ENCODE measurements around the gene HECW1.

Gene HECW1

GRCh38 chr7:43443381-43443780 lies 330.9 kb downstream of the HECW1 start:
- Histone ChIP-seq H3K4me1 (no peaks in the 10 kb centered on the region), H3K27me3 (peaks cover 0 to 9% of the 10 kb centered on the region in 2 donors), H3K4me3 (no peak overlapping the region), H3K9me3 (no peaks in the 10 kb centered on the region), H3K36me3 (no peaks in the 10 kb centered on the region), H3K27ac (no peak overlapping the region)
- intact Hi-C loops (cut with DNase I; ENCODE audit: low total_unique reads), result no loop called here
- TF ChIP-seq CTCF (IDR thresholded peaks at IDR 0.05), result no peak
- DNase-seq, result no peak

GRCh38 chr7:43444711-43445578 lies 332.5 kb downstream of the HECW1 start:
- intact Hi-C loops (cut with DNase I; ENCODE audit: low total_unique reads), result no loop called here
- Histone ChIP-seq H3K36me3 (no peaks in the 10 kb centered on the region), H3K27ac (no peak overlapping the region), H3K4me1 (no peaks in the 10 kb centered on the region), H3K9me3 (no peaks in the 10 kb centered on the region), H3K27me3 (peaks cover 0 to 9% of the 10 kb centered on the region in 2 donors), H3K4me3 (no peak overlapping the region)
- TF ChIP-seq CTCF (IDR thresholded peaks at IDR 0.05), result no peak
- DNase-seq, result no peak

- no peaks in the 10 kb centered on the region for H3K4me1 ChIP-seq
- peaks cover 0 to 3% of the 10 kb centered on the region in 2 donors for H3K27me3 ChIP-seq
- no peak for DNase-seq
- TF ChIP-seq CTCF (IDR thresholded peaks at IDR 0.05), result no peak
- H3K9me3 ChIP-seq, result no peaks in the 10 kb centered on the region
- H3K27ac ChIP-seq, result no peak overlapping the region
- H3K36me3 ChIP-seq, result no peaks in the 10 kb centered on the region
- intact Hi-C loops (cut with DNase I; ENCODE audit: low total_unique reads), result no loop called here
- no peak overlapping the region for H3K4me3 ChIP-seq
These were observed 337.1 kb downstream of the HECW1 start for GRCh38 chr7:43449577-43449976.

- no peak for TF ChIP-seq CTCF (IDR thresholded peaks at IDR 0.05)
- Histone ChIP-seq H3K4me1 (no peaks in the 10 kb centered on the region), H3K9me3 (no peaks in the 10 kb centered on the region), H3K27ac (no peak overlapping the region), H3K27me3 (peaks cover 0 to 1% of the 10 kb centered on the region in 2 donors), H3K36me3 (no peaks in the 10 kb centered on the region), H3K4me3 (no peak overlapping the region)
- no peak for DNase-seq
- intact Hi-C loops (cut with DNase I; ENCODE audit: low total_unique reads), result no loop called here
These were observed 338.4 kb downstream of the HECW1 start for GRCh38 chr7:43450894-43451293.

- Histone ChIP-seq H3K4me1 (no peaks in the 10 kb centered on the region), H3K27me3 (peaks cover 0 to 2% of the 10 kb centered on the region in 2 donors), H3K27ac (no peak overlapping the region), H3K4me3 (no peak overlapping the region), H3K36me3 (no peaks in the 10 kb centered on the region), H3K9me3 (no peaks in the 10 kb centered on the region)
- intact Hi-C loops (cut with DNase I; ENCODE audit: low total_unique reads), result no loop called here
- peak; percentile 6 to 14 for TF ChIP-seq CTCF (IDR thresholded peaks at IDR 0.05)
- no peak for DNase-seq
These were observed 342.6 kb downstream of the HECW1 start for GRCh38 chr7:43454936-43455518.
